ENCODE results near the gene MTHFD2. TPM values are rescaled to one million over a fixed set of nuclear protein-coding genes. Genes with fewer than 3 reads are reported as not detected.

The MTHFD2 gene
- total RNA-seq, 1 donor from 2014 or later, result 101 TPM

DNA sequence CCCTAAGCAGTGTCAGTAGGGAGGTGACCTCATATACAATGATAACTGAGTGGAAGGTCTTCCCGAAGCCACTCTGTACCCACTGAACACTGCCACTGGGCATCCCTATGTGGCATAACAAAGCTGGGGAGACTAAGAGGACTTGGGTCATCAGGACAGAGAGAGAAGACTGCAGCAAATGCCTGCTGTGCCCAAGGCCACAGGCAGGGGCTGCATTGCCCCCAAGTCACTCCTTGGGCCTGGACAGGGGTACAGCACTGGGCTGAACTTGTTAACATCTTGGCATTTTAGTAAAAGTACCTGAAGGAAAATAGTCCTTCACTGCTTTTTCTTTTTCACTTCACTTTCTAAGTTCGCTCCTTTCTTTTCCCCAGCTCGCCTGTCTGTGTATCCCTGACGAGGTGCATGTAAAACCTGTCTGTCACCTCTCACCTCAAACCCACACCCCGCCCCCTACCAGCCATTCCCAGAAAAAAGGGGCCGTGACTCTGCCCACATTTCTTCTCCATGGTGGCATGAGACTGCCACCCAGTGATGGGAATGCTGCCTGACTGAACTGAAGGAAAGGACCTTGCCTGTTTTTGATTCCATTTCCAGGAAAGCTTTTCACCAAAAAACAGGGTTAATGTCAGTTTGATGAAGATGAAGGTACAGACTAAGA, 62.9 kb downstream of the MTHFD2 start:
- no peak overlapping the region for H3K27ac Mint-ChIP-seq
- H3K4me2 ChIP-seq, result no peak overlapping the region

DNA sequence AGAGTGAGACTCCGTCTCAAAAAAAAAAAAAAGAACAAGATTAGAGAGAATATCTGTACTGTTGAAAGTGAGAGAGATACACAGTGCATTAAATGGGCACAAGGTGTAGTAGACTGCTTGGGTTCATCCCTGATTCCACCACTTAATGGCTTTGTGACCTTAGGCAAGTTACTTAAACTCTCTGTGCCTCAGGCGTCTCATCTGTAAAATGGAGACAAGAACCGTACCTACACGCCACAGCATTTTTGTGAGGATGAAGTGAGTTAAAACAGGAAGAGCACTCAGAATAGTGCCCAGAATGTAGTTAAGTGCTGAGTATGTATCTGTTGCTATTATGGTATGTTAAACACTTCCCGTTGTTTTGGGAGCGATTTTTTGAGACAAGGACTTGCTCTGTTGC, 64.3 kb downstream of the MTHFD2 start:
- no peaks in the 10 kb centered on the region for H3K27me3 ChIP-seq

More for the DNA sequence above, 62.9 kb downstream of the MTHFD2 start:
- H3K9me3 ChIP-seq (ENCODE audit: low read depth), result no peaks in the 10 kb centered on the region
- TF ChIP-seq, protein P1, sequence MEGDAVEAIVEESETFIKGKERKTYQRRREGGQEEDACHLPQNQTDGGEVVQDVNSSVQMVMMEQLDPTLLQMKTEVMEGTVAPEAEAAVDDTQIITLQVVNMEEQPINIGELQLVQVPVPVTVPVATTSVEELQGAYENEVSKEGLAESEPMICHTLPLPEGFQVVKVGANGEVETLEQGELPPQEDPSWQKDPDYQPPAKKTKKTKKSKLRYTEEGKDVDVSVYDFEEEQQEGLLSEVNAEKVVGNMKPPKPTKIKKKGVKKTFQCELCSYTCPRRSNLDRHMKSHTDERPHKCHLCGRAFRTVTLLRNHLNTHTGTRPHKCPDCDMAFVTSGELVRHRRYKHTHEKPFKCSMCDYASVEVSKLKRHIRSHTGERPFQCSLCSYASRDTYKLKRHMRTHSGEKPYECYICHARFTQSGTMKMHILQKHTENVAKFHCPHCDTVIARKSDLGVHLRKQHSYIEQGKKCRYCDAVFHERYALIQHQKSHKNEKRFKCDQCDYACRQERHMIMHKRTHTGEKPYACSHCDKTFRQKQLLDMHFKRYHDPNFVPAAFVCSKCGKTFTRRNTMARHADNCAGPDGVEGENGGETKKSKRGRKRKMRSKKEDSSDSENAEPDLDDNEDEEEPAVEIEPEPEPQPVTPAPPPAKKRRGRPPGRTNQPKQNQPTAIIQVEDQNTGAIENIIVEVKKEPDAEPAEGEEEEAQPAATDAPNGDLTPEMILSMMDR (IDR thresholded peaks at IDR 0.05), result peak; percentile 65
- no peak for TF ChIP-seq EZH2 (IDR thresholded peaks at IDR 0.05)
- no peak overlapping the region for H3K4me3 Mint-ChIP-seq
- no peak overlapping the region for H3K9ac ChIP-seq
- peaks cover 12% of the 10 kb centered on the region for H3K4me1 Mint-ChIP-seq
- peaks cover 8% of the 10 kb centered on the region for H3K4me1 ChIP-seq
- no peak overlapping the region for H3K27ac ChIP-seq
- peaks cover 2% of the 10 kb centered on the region for H3F3A ChIP-seq (ENCODE audit: low read depth)
- no peak overlapping the region for H3K4me3 ChIP-seq
- no peaks in the 10 kb centered on the region for H4K20me1 ChIP-seq (ENCODE audit: low read depth)
- DNase-seq (ENCODE audit: low spot score), result peak; percentile 74
- H3K27me3 ChIP-seq, result no peaks in the 10 kb centered on the region
- peaks cover 9% of the 10 kb centered on the region for H3K27me3 Mint-ChIP-seq (ENCODE audit: insufficient read depth, low read depth)
- no peaks in the 10 kb centered on the region for H3K36me3 Mint-ChIP-seq
- peak overlapping the region; percentile 29 for H2AFZ ChIP-seq (replicated peaks)
- no peaks in the 10 kb centered on the region for H3K36me3 ChIP-seq
- no peaks in the 10 kb centered on the region for H3K9me3 Mint-ChIP-seq
- no peaks in the 10 kb centered on the region for H3K79me2 ChIP-seq (ENCODE audit: low read depth)

DNA sequence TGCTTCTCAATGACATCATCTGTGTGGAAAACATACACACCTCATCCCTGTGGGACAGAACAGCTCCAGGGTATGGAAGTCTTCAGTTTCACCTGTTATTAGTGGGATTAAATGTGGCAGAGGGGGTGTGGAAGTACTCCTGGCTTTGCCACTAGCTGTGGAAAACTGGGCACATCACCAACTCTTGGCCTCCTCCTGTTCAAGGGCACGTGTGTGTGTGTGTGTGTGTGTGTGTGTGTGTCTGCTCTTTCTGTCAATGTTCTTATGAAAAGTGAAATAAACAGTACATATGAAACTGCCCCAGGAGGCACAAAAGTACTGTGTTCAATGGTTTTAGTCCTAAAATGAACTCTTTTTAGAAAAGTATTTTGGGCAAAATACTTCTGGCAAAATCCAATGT, 65.9 kb downstream of the MTHFD2 start:
- Histone ChIP-seq H3F3A (ENCODE audit: low read depth) (peaks cover 2% of the 10 kb centered on the region), H3K9me3 (ENCODE audit: low read depth) (no peaks in the 10 kb centered on the region), H3K27me3 (no peaks in the 10 kb centered on the region), H3K4me2 (no peak overlapping the region), H2AFZ (replicated peaks) (no peak overlapping the region), H3K4me1 (peaks cover 4% of the 10 kb centered on the region), H3K27ac (no peak overlapping the region), H3K36me3 (no peaks in the 10 kb centered on the region), H3K9ac (no peak overlapping the region), H4K20me1 (ENCODE audit: low read depth) (no peaks in the 10 kb centered on the region), H3K79me2 (ENCODE audit: low read depth) (no peaks in the 10 kb centered on the region), H3K4me3 (no peak overlapping the region)
- TF ChIP-seq EZH2 (IDR thresholded peaks at IDR 0.05), result no peak
- TF ChIP-seq, protein P1 (IDR thresholded peaks at IDR 0.05), result no peak
- TF ChIP-seq EZH2phosphoT487 (IDR thresholded peaks at IDR 0.05), result no peak
- Mint-ChIP-seq H3K4me3 (no peak overlapping the region), H3K9me3 (no peaks in the 10 kb centered on the region), H3K36me3 (no peaks in the 10 kb centered on the region), H3K27me3 (ENCODE audit: insufficient read depth, low read depth) (peaks cover 9% of the 10 kb centered on the region), H3K4me1 (peaks cover 12% of the 10 kb centered on the region), H3K27ac (no peak overlapping the region)
- DNase-seq (ENCODE audit: low spot score), result no peak

More for the DNA sequence above, 64.3 kb downstream of the MTHFD2 start:
- H3K36me3 Mint-ChIP-seq, result no peaks in the 10 kb centered on the region
- DNase-seq (ENCODE audit: low spot score), result no peak
- Histone ChIP-seq H3K4me2 (no peak overlapping the region), H2AFZ (replicated peaks) (no peak overlapping the region), H3K9ac (no peak overlapping the region), H3K79me2 (ENCODE audit: low read depth) (no peaks in the 10 kb centered on the region), H3K4me1 (peaks cover 8% of the 10 kb centered on the region), H4K20me1 (ENCODE audit: low read depth) (no peaks in the 10 kb centered on the region), H3K27ac (no peak overlapping the region), H3F3A (ENCODE audit: low read depth) (peaks cover 2% of the 10 kb centered on the region), H3K4me3 (no peak overlapping the region), H3K36me3 (no peaks in the 10 kb centered on the region), H3K9me3 (ENCODE audit: low read depth) (no peaks in the 10 kb centered on the region)
- H3K27me3 Mint-ChIP-seq (ENCODE audit: insufficient read depth, low read depth), result peaks cover 9% of the 10 kb centered on the region
- no peak overlapping the region for H3K27ac Mint-ChIP-seq
- H3K4me1 Mint-ChIP-seq, result peaks cover 12% of the 10 kb centered on the region
- TF ChIP-seq EZH2 (IDR thresholded peaks at IDR 0.05) (no peak), EZH2phosphoT487 (IDR thresholded peaks at IDR 0.05) (no peak)
- TF ChIP-seq, protein P1 (IDR thresholded peaks at IDR 0.05), result no peak
- H3K4me3 Mint-ChIP-seq, result no peak overlapping the region
- no peaks in the 10 kb centered on the region for H3K9me3 Mint-ChIP-seq
